DND-41 (cell line): ENCODE measurements around the gene LYPD6B.

ENCODE experiments used
- ATAC-seq: fragments of 200-7000 bp; cut with Tn5 transposase; 3 replicates; pipeline ENCODE4 v1.9.1; 2021; ENCODE audit warnings: low read depth; ENCODE audit not compliant: insufficient read depth
- DNase-seq: peaks from one replicate; pipeline ENCODE4 v3.0.0-alpha.2; 2020
- H2AFZ ChIP-seq: 2 replicates; pipeline ENCODE4 v1.6.0; 2012; ENCODE audit warnings: low read depth, low read length
- H3K27ac ChIP-seq: 2 replicates; pipeline ENCODE4 v1.5.1; 2012; ENCODE audit warnings: low read length, inconsistent platforms
- H3K27me3 ChIP-seq: fragments of 200-600 bp; sonication (generic); 2 replicates; pipeline ENCODE4 v1.6.0; 2012; ENCODE audit warnings: low read length, mild to moderate bottlenecking, inconsistent platforms; ENCODE audit not compliant: insufficient read depth, poor library complexity
- H3K36me3 ChIP-seq: 2 replicates; pipeline ENCODE4 v1.5.1; 2012; ENCODE audit warnings: low read length, inconsistent platforms; ENCODE audit not compliant: insufficient read depth
- H3K4me1 ChIP-seq: 2 replicates; pipeline ENCODE4 v1.5.1; 2012; ENCODE audit warnings: mild to moderate bottlenecking, low read length; ENCODE audit not compliant: insufficient read depth
- H3K4me2 ChIP-seq: 2 replicates; pipeline ENCODE4 v1.6.0; 2012; ENCODE audit warnings: mild to moderate bottlenecking, moderate library complexity, low read length, inconsistent platforms; ENCODE audit not compliant: insufficient read depth
- H3K4me3 ChIP-seq, 2 experiments: fragments of 200-600 bp in 1 of 2; shearing (Covaris generic) in 1 of 2; 2 replicates each; pipeline ENCODE4 v1.5.1; 2012 to 2016; ENCODE audit warnings: inconsistent platforms in 2 of 2, low read length in 2 of 2, mild to moderate bottlenecking in 2 of 2, low read depth in 1 of 2, moderate library complexity in 1 of 2
- H3K79me2 ChIP-seq: 2 replicates; pipeline ENCODE4 v1.6.0; 2012; ENCODE audit warnings: low read length, inconsistent platforms; ENCODE audit not compliant: insufficient read depth
- H3K9ac ChIP-seq: 2 replicates; pipeline ENCODE4 v1.6.0; 2012; ENCODE audit warnings: low read depth, mild to moderate bottlenecking, inconsistent platforms, low read length, moderate library complexity
- H3K9me3 ChIP-seq: 2 replicates; pipeline ENCODE4 v1.5.1; 2012; ENCODE audit warnings: low read length, moderate library complexity, mild to moderate bottlenecking, inconsistent platforms; ENCODE audit not compliant: insufficient read depth, severe bottlenecking
- H4K20me1 ChIP-seq: 2 replicates; pipeline ENCODE4 v1.6.0; 2012; ENCODE audit warnings: low read length; ENCODE audit not compliant: insufficient read depth
- CTCF ChIP-seq: IDR thresholded peaks from 2 replicates; pipeline ENCODE4 v1.5.1; 2012; ENCODE audit warnings: borderline replicate concordance, low read length, moderate library complexity, mild to moderate bottlenecking; ENCODE audit not compliant: poor library complexity, severe bottlenecking; ENCODE audit errors: extremely low read depth
- EZH2 ChIP-seq: IDR thresholded peaks from 3 replicates; pipeline ENCODE4 v1.6.1; 2012; ENCODE audit warnings: borderline replicate concordance, low read depth, mild to moderate bottlenecking, moderate library complexity, low read length, inconsistent platforms; ENCODE audit not compliant: severe bottlenecking

The LYPD6B gene

GRCh38 chr2:149101818-149102217 lies 63.3 kb downstream of the LYPD6B start:
- DNase-seq (no peak), ATAC-seq (no peak)
- H3K27ac ChIP-seq = no peak overlapping the region
- H3K4me3 ChIP-seq = no peak overlapping the region
- H3K4me2 ChIP-seq = no peak overlapping the region
- peaks cover 3% of the 10 kb centered on the region for H3K9me3 ChIP-seq
- no peak for TF ChIP-seq EZH2
- TF ChIP-seq CTCF = no peak
- H2AFZ ChIP-seq = no peak overlapping the region
- H4K20me1 ChIP-seq = no peaks in the 10 kb centered on the region
- no peaks in the 10 kb centered on the region for H3K36me3 ChIP-seq
- H3K27me3 ChIP-seq = peaks cover 8% of the 10 kb centered on the region
- H3K4me1 ChIP-seq = no peaks in the 10 kb centered on the region
- H3K79me2 ChIP-seq = no peaks in the 10 kb centered on the region
- no peak overlapping the region for H3K9ac ChIP-seq

- Histone ChIP-seq H3K27ac (no peak overlapping the region), H3K79me2 (no peaks in the 10 kb centered on the region), H3K36me3 (no peaks in the 10 kb centered on the region), H3K9ac (no peak overlapping the region), H2AFZ (no peak overlapping the region), H3K27me3 (peaks cover 5% of the 10 kb centered on the region), H3K4me3 (no peak overlapping the region), H3K4me1 (no peaks in the 10 kb centered on the region), H3K4me2 (no peak overlapping the region), H4K20me1 (no peaks in the 10 kb centered on the region), H3K9me3 (peaks cover 3% of the 10 kb centered on the region)
- TF ChIP-seq CTCF (no peak), EZH2 (no peak)
- ATAC-seq (no peak), DNase-seq (no peak)
These were observed 64.7 kb downstream of the LYPD6B start for GRCh38 chr2:149103081-149103620.

- no peak for TF ChIP-seq EZH2
- TF ChIP-seq CTCF = no peak
- no peak overlapping the region for H2AFZ ChIP-seq
- H3K27ac ChIP-seq = no peak overlapping the region
- peaks cover 3% of the 10 kb centered on the region for H3K9me3 ChIP-seq
- H3K27me3 ChIP-seq = peaks cover 5% of the 10 kb centered on the region
- no peaks in the 10 kb centered on the region for H3K79me2 ChIP-seq
- H3K4me3 ChIP-seq = no peak overlapping the region
- no peaks in the 10 kb centered on the region for H4K20me1 ChIP-seq
- H3K4me2 ChIP-seq = no peak overlapping the region
- no peak overlapping the region for H3K9ac ChIP-seq
- H3K36me3 ChIP-seq = no peaks in the 10 kb centered on the region
- DNase-seq (no peak), ATAC-seq (no peak)
- H3K4me1 ChIP-seq = no peaks in the 10 kb centered on the region
These were observed 65.7 kb downstream of the LYPD6B start for GRCh38 chr2:149104221-149104620.

- H3K9ac ChIP-seq = no peak overlapping the region
- peaks cover 2% of the 10 kb centered on the region for H3K27me3 ChIP-seq
- no peak for TF ChIP-seq EZH2
- TF ChIP-seq CTCF = no peak
- no peak overlapping the region for H3K4me2 ChIP-seq
- H3K27ac ChIP-seq = no peak overlapping the region
- H3K36me3 ChIP-seq = no peaks in the 10 kb centered on the region
- H3K4me1 ChIP-seq = no peaks in the 10 kb centered on the region
- H3K4me3 ChIP-seq = no peak overlapping the region
- no peaks in the 10 kb centered on the region for H3K9me3 ChIP-seq
- no peak overlapping the region for H2AFZ ChIP-seq
- no peak for DNase-seq
- H3K79me2 ChIP-seq = no peaks in the 10 kb centered on the region
- no peaks in the 10 kb centered on the region for H4K20me1 ChIP-seq
- no peak for ATAC-seq
These were observed 73.6 kb downstream of the LYPD6B start for GRCh38 chr2:149112068-149112467.
